Measurements from ENCODE around the gene STEAP2. TPM values are rescaled to one million over a fixed set of nuclear protein-coding genes. Genes with fewer than 3 reads are reported as not detected.

The STEAP2 gene
- total RNA-seq, 1 experiment from 2014 or later, result 0.68 TPM

DNA sequence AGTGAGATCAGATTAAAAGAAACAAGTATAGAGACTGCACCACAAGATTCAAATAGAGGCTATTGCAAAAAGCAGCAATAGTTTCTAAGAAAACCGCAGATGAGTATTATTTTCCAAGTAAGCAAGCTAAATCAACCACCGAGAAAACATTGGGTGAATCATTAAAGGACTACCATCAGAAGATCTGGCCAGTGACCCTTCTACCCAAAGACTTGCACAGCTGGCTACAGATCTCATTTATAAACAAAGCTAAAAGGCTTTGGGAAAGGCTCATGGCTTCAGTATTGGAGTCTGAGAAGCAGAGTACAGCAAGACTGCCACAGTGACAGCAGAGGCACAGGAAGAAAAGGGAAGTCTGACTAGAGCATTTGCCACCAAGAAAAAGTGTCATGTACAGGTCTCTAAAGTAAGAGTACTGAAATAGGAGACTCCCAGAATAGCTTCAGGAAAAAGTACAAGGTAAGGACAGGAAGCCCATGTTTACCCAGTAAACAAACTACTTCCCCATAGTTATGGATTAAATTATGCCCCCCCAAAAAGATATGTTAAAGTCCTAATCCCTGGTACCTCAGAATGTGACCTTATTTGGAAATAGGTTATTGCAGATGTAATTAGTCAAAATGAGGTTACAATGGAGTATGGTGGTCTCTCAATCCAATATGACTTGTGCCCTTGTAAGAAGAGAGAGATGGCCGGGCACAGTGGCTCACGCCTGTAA lies 38.3 kb upstream of the STEAP2 start:
- ChIA-PET POLR2A (no interaction called here), CTCF (interaction anchor here (0.7 to 2.4 kb wide), 4 partner anchors 19 to 262 kb away, joined by 3 to 5 read pairs (median 4); partner anchors contain the start of gene STEAP1)
- no TSS peak for BruUV-seq (replicated peaks)
- no peak for DNase-seq (ENCODE audit: unreplicated experiment)
- intact Hi-C loops (cut with micrococcal nuclease), result no loop called here
- Mint-ChIP-seq H3K9me3 (ENCODE audit: unreplicated experiment) (peaks cover 13% of the 10 kb centered on the region), H3K27me3 (ENCODE audit: insufficient read depth, unreplicated experiment) (no peaks in the 10 kb centered on the region), H3K4me1 (ENCODE audit: insufficient read depth, unreplicated experiment) (no peaks in the 10 kb centered on the region), H3K36me3 (ENCODE audit: insufficient read depth, unreplicated experiment) (no peaks in the 10 kb centered on the region), H3K27ac (ENCODE audit: low read depth, unreplicated experiment) (no peak overlapping the region), H3K4me3 (ENCODE audit: unreplicated experiment) (no peak overlapping the region)
- TF ChIP-seq, protein P1, sequence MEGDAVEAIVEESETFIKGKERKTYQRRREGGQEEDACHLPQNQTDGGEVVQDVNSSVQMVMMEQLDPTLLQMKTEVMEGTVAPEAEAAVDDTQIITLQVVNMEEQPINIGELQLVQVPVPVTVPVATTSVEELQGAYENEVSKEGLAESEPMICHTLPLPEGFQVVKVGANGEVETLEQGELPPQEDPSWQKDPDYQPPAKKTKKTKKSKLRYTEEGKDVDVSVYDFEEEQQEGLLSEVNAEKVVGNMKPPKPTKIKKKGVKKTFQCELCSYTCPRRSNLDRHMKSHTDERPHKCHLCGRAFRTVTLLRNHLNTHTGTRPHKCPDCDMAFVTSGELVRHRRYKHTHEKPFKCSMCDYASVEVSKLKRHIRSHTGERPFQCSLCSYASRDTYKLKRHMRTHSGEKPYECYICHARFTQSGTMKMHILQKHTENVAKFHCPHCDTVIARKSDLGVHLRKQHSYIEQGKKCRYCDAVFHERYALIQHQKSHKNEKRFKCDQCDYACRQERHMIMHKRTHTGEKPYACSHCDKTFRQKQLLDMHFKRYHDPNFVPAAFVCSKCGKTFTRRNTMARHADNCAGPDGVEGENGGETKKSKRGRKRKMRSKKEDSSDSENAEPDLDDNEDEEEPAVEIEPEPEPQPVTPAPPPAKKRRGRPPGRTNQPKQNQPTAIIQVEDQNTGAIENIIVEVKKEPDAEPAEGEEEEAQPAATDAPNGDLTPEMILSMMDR (IDR thresholded peaks at IDR 0.05; ENCODE audit: unreplicated experiment), result no peak

DNA sequence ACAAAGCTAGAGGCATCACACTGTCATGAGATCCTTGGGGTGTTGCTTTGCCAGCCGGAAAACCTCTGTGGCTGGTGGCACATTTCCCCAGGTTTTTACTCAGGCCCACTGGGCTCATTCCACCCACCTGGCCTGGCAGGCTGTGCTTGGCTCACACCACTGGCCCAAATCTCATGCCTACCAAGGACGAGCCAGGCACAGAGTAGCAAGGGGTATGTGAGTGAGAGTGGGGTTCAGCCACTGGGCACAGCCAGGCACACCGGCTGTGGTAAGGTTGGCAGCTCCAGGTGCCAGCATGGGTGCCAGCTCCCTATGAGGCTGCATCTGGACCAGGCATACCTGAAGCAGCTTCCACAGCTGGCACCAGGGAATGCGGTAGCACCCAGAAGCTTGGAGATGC lies 35.9 kb upstream of the STEAP2 start:
- intact Hi-C loops (cut with micrococcal nuclease), result no loop called here
- no peak for DNase-seq (ENCODE audit: unreplicated experiment)
- Mint-ChIP-seq H3K27me3 (ENCODE audit: insufficient read depth, unreplicated experiment) (no peaks in the 10 kb centered on the region), H3K36me3 (ENCODE audit: insufficient read depth, unreplicated experiment) (no peaks in the 10 kb centered on the region), H3K9me3 (ENCODE audit: unreplicated experiment) (peaks cover 7% of the 10 kb centered on the region), H3K27ac (ENCODE audit: low read depth, unreplicated experiment) (no peak overlapping the region), H3K4me1 (ENCODE audit: insufficient read depth, unreplicated experiment) (peaks cover 16% of the 10 kb centered on the region), H3K4me3 (ENCODE audit: unreplicated experiment) (no peak overlapping the region)
- no TSS peak for BruUV-seq (replicated peaks)
- CTCF ChIA-PET, result interaction anchor here (0.7 to 2.4 kb wide), 3 partner anchors 18 to 84 kb away, joined by 4 to 9 read pairs (median 5); partner anchors contain the start of gene STEAP1
- POLR2A ChIA-PET, result no interaction called here
- TF ChIP-seq, protein P1 (IDR thresholded peaks at IDR 0.05; ENCODE audit: unreplicated experiment), result no peak

DNA sequence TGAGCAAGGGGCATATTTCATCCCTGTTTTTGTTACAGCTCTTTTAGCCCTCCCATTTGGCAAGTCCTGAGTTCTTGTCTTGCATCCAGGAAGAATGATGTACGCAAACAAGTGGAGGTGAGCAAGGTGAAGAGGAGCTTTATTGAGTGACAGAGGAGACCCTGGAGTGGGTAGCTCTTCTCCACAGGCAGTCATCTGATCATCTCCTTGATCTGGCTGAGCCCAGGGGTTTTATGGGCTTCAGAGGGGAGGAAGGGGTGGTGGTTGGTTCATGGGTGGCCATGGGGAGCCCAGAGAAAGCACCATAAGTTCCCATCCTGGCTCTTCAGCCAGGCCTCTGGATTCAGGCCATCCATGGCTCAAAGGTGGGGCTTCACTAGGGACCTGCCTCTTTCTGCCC lies 35.3 kb upstream of the STEAP2 start:
- TF ChIP-seq, protein P1 (IDR thresholded peaks at IDR 0.05; ENCODE audit: unreplicated experiment), result no peak
- intact Hi-C loops (cut with micrococcal nuclease), result no loop called here
- no peaks in the 10 kb centered on the region for H3K36me3 Mint-ChIP-seq (ENCODE audit: insufficient read depth, unreplicated experiment)
- H3K27ac Mint-ChIP-seq (ENCODE audit: low read depth, unreplicated experiment), result no peak overlapping the region
- no TSS peak for BruUV-seq (replicated peaks)
- CTCF ChIA-PET, result interaction anchor here (1.7 kb wide), 1 partner anchor 22 kb away, joined by 9 read pairs; the partner anchor contains the start of gene STEAP1
- DNase-seq (ENCODE audit: unreplicated experiment), result no peak
- H3K9me3 Mint-ChIP-seq (ENCODE audit: unreplicated experiment), result peaks cover 7% of the 10 kb centered on the region
- H3K4me3 Mint-ChIP-seq (ENCODE audit: unreplicated experiment), result no peak overlapping the region
- no peaks in the 10 kb centered on the region for H3K27me3 Mint-ChIP-seq (ENCODE audit: insufficient read depth, unreplicated experiment)
- POLR2A ChIA-PET, result interaction anchor here (1.1 kb wide), 1 partner anchor 15 kb away, joined by 3 read pairs; no protein-coding TSS in a partner anchor
- peaks cover 16% of the 10 kb centered on the region for H3K4me1 Mint-ChIP-seq (ENCODE audit: insufficient read depth, unreplicated experiment)

DNA sequence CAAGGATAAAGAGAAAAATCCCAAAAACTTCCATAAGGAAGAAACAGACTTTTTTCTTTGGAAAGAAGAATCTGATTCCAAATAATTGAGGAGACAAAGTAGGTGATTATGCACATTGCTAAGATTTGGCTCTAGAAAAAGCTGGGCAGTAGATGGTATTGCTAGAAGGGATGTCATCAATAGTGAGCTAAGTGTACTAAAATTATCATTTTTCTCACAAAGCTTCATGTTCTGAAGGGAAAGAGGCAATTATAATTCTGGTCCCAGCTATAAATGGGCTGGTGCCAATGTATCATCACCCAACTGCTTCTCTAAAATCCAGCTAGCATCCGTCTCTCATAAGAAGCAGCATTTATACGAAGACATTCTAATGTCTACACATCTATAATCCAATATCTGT lies 33.4 kb upstream of the STEAP2 start:
- Mint-ChIP-seq H3K9me3 (ENCODE audit: unreplicated experiment) (peaks cover 8% of the 10 kb centered on the region), H3K27ac (ENCODE audit: low read depth, unreplicated experiment) (peak overlapping the region; percentile 83), H3K27me3 (ENCODE audit: insufficient read depth, unreplicated experiment) (no peaks in the 10 kb centered on the region), H3K36me3 (ENCODE audit: insufficient read depth, unreplicated experiment) (no peaks in the 10 kb centered on the region), H3K4me1 (ENCODE audit: insufficient read depth, unreplicated experiment) (peaks cover 16% of the 10 kb centered on the region), H3K4me3 (ENCODE audit: unreplicated experiment) (no peak overlapping the region)
- CTCF ChIA-PET, result interaction anchor here (0.6 to 1.4 kb wide), 4 partner anchors 16 to 1640 kb away, joined by 3 to 4 read pairs (median 3); no protein-coding TSS in a partner anchor
- no TSS peak for BruUV-seq (replicated peaks)
- POLR2A ChIA-PET, result interaction anchor here (0.7 to 1.6 kb wide), 3 partner anchors 11 to 168 kb away, joined by 3 to 4 read pairs (median 3); no protein-coding TSS in a partner anchor
- TF ChIP-seq, protein P1 (IDR thresholded peaks at IDR 0.05; ENCODE audit: unreplicated experiment), result no peak
- intact Hi-C loops (cut with micrococcal nuclease), result loop anchor here (2.0 kb wide), 1 partner anchor 67 kb away; the partner anchor contains the start of gene CFAP69
- DNase-seq (ENCODE audit: unreplicated experiment), result no peak

Data from MCF 10A (cell line).